ENCODE data around the gene MAP2K5. TPM values are rescaled to one million over a fixed set of nuclear protein-coding genes. Genes with fewer than 3 reads are reported as not detected.

MAP2K5 gene
- total and polyA plus RNA-seq, 7 donors: 11.3 to 19.4 (median 14.3) TPM

DNA sequence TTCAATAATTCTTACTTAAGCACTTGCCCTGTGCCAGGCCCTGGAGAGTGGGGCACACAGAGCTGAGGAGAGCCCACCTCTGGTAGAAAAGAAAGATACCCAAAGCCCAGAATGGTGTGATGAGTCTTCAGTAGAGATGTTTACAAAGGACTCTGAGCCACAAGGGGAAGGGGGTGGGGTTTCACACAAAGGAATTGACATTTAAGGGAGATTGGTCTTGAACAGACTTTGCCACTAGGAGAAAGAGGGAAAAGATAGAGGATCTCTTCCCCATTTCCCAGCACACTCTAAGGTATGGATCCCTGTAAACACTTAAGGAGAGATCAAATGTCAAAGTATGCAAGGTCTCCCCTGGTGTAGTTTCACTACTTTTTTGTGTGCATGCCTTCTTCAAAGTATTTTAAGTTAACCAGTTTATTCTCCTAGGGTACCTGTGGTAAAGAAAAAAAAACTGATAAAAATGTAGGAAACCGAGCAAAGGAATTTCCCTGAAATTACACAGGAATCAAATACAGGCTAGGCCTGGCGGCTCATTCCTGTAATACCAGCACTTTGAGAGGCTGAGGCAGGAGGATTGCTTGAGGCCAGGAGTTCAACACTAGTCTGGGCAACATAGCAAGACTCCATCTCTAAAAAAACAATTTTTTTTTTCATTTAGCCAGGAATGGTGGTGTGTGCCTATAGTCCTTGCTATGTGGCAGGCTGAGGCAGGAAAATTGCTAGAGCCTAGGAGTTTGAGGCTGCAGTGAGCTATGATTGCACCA lies 165.2 kb downstream of the MAP2K5 start:
- Histone ChIP-seq H3K4me3 (no peak overlapping the region), H3K36me3 (peaks cover 0 to 13% (median 0%) of the 10 kb centered on the region in 4 donors), H3K9me3 (no peaks in the 10 kb centered on the region), H3K27ac (no peak overlapping the region), H3K4me1 (no peaks in the 10 kb centered on the region), H3K27me3 (no peaks in the 10 kb centered on the region)
- intact Hi-C loops (cut with DNase I): no loop called here
- WGBS, 2 donors: 97% methylated on average over 2 of the region's 2 CpGs
- TF ChIP-seq, protein P1, sequence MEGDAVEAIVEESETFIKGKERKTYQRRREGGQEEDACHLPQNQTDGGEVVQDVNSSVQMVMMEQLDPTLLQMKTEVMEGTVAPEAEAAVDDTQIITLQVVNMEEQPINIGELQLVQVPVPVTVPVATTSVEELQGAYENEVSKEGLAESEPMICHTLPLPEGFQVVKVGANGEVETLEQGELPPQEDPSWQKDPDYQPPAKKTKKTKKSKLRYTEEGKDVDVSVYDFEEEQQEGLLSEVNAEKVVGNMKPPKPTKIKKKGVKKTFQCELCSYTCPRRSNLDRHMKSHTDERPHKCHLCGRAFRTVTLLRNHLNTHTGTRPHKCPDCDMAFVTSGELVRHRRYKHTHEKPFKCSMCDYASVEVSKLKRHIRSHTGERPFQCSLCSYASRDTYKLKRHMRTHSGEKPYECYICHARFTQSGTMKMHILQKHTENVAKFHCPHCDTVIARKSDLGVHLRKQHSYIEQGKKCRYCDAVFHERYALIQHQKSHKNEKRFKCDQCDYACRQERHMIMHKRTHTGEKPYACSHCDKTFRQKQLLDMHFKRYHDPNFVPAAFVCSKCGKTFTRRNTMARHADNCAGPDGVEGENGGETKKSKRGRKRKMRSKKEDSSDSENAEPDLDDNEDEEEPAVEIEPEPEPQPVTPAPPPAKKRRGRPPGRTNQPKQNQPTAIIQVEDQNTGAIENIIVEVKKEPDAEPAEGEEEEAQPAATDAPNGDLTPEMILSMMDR (IDR thresholded peaks at IDR 0.05): no peak
- TF ChIP-seq POLR2A (IDR thresholded peaks at IDR 0.05) (no peak), POLR2AphosphoS5 (IDR thresholded peaks at IDR 0.05) (no peak), EP300 (IDR thresholded peaks at IDR 0.05) (no peak)
- DNase-seq: no peak

DNA sequence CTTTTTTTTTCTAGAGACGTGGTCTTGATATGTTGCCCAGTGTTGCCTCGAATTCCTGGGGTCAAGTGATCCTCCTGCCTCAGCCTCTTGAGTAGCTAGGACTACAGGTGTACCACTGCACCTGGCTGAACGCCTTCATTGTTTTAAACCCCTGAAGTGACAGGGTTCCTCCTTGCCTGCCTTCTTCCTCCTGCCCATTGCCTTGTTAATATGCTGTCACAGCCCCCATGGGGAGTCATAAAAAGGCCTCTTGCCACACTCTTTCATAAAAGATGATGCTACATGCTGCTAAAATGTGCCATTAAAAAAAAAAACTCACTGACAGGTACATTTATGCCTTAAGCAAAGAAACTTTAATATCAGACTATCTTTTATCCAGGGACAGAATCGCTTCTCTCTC lies 166.0 kb downstream of the MAP2K5 start:
- H3K27ac ChIP-seq: no peak overlapping the region
- no peak overlapping the region for H3K4me3 ChIP-seq
- 82 to 88% methylated on average over 4 of the region's 4 CpGs for WGBS, 2 donors
- TF ChIP-seq, protein P1 (IDR thresholded peaks at IDR 0.05): no peak
- no peak for TF ChIP-seq POLR2AphosphoS5 (IDR thresholded peaks at IDR 0.05)
- no peaks in the 10 kb centered on the region for H3K9me3 ChIP-seq
- H3K4me1 ChIP-seq: no peaks in the 10 kb centered on the region
- H3K36me3 ChIP-seq: peaks cover 0 to 6% (median 0%) of the 10 kb centered on the region in 4 donors
- H3K27me3 ChIP-seq: no peaks in the 10 kb centered on the region
- DNase-seq: no peak
- intact Hi-C loops (cut with DNase I): no loop called here

DNA sequence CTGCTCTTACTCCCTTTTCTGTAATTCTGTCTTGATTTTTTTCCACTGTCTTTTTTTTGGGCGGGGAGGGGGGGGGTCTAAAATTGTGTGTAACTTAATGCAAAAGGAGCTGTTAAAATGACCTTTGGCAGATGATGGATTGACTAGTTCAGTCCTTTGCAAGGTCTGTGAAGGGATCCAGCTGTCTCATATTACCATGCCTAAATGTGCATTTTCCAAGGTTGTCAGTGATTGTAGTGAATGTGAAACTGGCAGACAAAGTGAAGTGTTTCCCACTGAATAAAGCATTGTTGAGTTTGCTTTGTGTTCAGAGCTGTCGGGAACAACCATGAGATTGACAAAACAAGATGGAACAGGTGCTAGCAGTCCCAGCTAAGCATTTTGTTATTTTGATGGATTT lies 172.7 kb downstream of the MAP2K5 start:
- Histone ChIP-seq H3K27me3 (no peaks in the 10 kb centered on the region), H3K4me3 (no peak overlapping the region), H3K4me1 (no peaks in the 10 kb centered on the region), H3K9me3 (no peaks in the 10 kb centered on the region), H3K36me3 (no peaks in the 10 kb centered on the region), H3K27ac (no peak overlapping the region)
- WGBS, 2 donors: 94 to 98% methylated on average over 2 of the region's 2 CpGs
- DNase-seq: no peak
- TF ChIP-seq EP300 (IDR thresholded peaks at IDR 0.05): no peak
- no peak for TF ChIP-seq POLR2A (IDR thresholded peaks at IDR 0.05)
- TF ChIP-seq, protein P1 (IDR thresholded peaks at IDR 0.05): no peak
- no peak for TF ChIP-seq POLR2AphosphoS5 (IDR thresholded peaks at IDR 0.05)
- intact Hi-C loops (cut with DNase I): no loop called here

DNA sequence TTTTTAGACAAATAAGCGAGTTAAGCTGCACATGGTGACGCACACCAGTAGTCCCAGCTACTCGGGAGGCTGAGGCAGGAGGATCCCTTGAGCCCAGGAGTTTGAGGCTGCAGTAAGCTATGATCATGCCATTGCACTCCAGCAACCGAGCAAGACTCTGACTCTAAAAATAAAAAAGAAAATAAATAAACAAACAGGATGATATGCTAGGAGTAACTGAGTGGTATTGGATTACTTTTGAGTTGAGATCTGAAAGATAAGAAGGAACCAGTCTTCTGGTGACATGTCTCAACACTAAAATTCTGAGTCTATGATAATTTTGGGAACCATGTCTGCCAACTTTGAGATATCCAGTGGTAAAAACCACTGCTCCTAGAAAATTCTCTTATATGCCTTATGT lies 173.7 kb downstream of the MAP2K5 start:
- WGBS, 2 donors: 94 to 95% methylated on average over 4 of the region's 4 CpGs
- no peak for DNase-seq
- intact Hi-C loops (cut with DNase I): no loop called here
- H3K9me3 ChIP-seq: no peaks in the 10 kb centered on the region
- no peaks in the 10 kb centered on the region for H3K4me1 ChIP-seq
- H3K36me3 ChIP-seq: no peaks in the 10 kb centered on the region
- no peak for TF ChIP-seq POLR2A (IDR thresholded peaks at IDR 0.05)
- TF ChIP-seq, protein P1 (IDR thresholded peaks at IDR 0.05): no peak
- TF ChIP-seq POLR2AphosphoS5 (IDR thresholded peaks at IDR 0.05): no peak
- TF ChIP-seq EP300 (IDR thresholded peaks at IDR 0.05): no peak
- no peak overlapping the region for H3K4me3 ChIP-seq
- no peaks in the 10 kb centered on the region for H3K27me3 ChIP-seq
- H3K27ac ChIP-seq: no peak overlapping the region

DNA sequence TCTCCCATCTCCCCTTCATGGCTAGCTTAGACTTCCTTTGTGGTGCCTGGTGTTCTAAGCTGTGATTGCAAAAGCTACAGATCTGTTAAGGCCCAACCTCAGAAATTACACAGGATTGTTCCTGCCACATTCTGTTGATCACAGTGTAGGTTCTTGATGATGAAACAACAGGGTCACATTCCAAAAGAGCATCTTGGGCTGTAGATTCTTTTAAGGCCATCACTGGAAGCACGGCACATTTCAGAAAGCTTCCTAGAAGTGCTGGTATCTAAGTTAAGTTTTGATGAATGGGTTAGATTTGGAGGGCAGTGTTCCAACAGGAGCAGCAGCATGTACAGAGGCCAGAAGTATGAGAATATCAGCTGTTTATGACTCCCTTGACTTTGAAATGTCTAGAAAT lies 175.3 kb downstream of the MAP2K5 start:
- TF ChIP-seq EP300 (IDR thresholded peaks at IDR 0.05): no peak
- TF ChIP-seq POLR2A (IDR thresholded peaks at IDR 0.05): no peak
- no peak for TF ChIP-seq POLR2AphosphoS5 (IDR thresholded peaks at IDR 0.05)
- TF ChIP-seq, protein P1 (IDR thresholded peaks at IDR 0.05): no peak
- Histone ChIP-seq H3K36me3 (no peaks in the 10 kb centered on the region), H3K9me3 (no peaks in the 10 kb centered on the region), H3K27me3 (no peaks in the 10 kb centered on the region), H3K27ac (no peak overlapping the region), H3K4me1 (no peaks in the 10 kb centered on the region), H3K4me3 (no peak overlapping the region)
- intact Hi-C loops (cut with DNase I): no loop called here
- no peak for DNase-seq
- 99 to 100% methylated on average over 1 of the region's 1 CpG for WGBS, 2 donors
